ENCODE results near the gene KCNQ1.

- TF ChIP-seq CTCF (IDR thresholded peaks at IDR 0.05) (no peak), POLR2A (IDR thresholded peaks at IDR 0.05) (no peak)
Measured at GRCh38 chr11:2512431-2513407, 67.9 kb downstream of the KCNQ1 start.

Data from lower leg skin (tissue), 3 donors.